NT2/D1 (cell line): Measurements from ENCODE around the gene DAPL1.

Experiments used
- DNase-seq: peaks from one replicate; pipeline ENCODE4 v3.0.0-alpha.2; 2011; ENCODE audit warnings: low read depth, low spot score
- H3K27me3 ChIP-seq: 2 replicates; pipeline ENCODE4 v1.6.0; 2011; ENCODE audit warnings: mild to moderate bottlenecking; ENCODE audit not compliant: insufficient read length, insufficient read depth
- H3K36me3 ChIP-seq: 2 replicates; pipeline ENCODE4 v1.6.1; 2011; ENCODE audit warnings: mild to moderate bottlenecking, low read length, mixed read lengths; ENCODE audit not compliant: insufficient read depth, insufficient read length
- H3K4me1 ChIP-seq: 2 replicates; pipeline ENCODE4 v1.5.1; 2011; ENCODE audit not compliant: insufficient read depth, insufficient read length
- H3K4me3 ChIP-seq: 2 replicates; pipeline ENCODE4 v1.5.1; 2011; ENCODE audit warnings: low read depth; ENCODE audit not compliant: insufficient read length
- H3K9ac ChIP-seq: 2 replicates; pipeline ENCODE4 v1.6.0; 2011; ENCODE audit warnings: low read depth; ENCODE audit not compliant: insufficient read length
- H3K9me3 ChIP-seq: 2 replicates; pipeline ENCODE4 v1.5.1; 2011; ENCODE audit warnings: mild to moderate bottlenecking, low read length; ENCODE audit not compliant: insufficient read depth
- SUZ12 ChIP-seq: IDR thresholded peaks from 2 replicates; pipeline ENCODE4 v1.6.1; 2011; ENCODE audit not compliant: insufficient read length, insufficient read depth; ENCODE audit errors: extremely low read depth
- YY1 ChIP-seq: IDR thresholded peaks from 2 replicates; pipeline ENCODE4 v1.6.1; 2011; ENCODE audit not compliant: insufficient read length, insufficient read depth
- ZNF274 ChIP-seq: IDR thresholded peaks from 2 replicates; pipeline ENCODE4 v1.6.1; 2011; ENCODE audit warnings: mild to moderate bottlenecking, low read depth, low read length

The DAPL1 gene

GRCh38 chr2:158796652-158797051 is 1.5 kb downstream of the DAPL1 start:
- H3K36me3 ChIP-seq, result no peaks in the 10 kb centered on the region
- TF ChIP-seq ZNF274, result no peak
- no peak for TF ChIP-seq SUZ12
- TF ChIP-seq YY1, result no peak
- H3K4me3 ChIP-seq, result no peak overlapping the region
- DNase-seq, result no peak
- no peaks in the 10 kb centered on the region for H3K9me3 ChIP-seq
- H3K4me1 ChIP-seq, result no peaks in the 10 kb centered on the region
- no peaks in the 10 kb centered on the region for H3K27me3 ChIP-seq
- H3K9ac ChIP-seq, result no peak overlapping the region

- H3K27me3 ChIP-seq, result no peaks in the 10 kb centered on the region
- H3K36me3 ChIP-seq, result no peaks in the 10 kb centered on the region
- no peak overlapping the region for H3K9ac ChIP-seq
- DNase-seq, result no peak
- TF ChIP-seq SUZ12 (no peak), YY1 (no peak), ZNF274 (no peak)
- no peaks in the 10 kb centered on the region for H3K9me3 ChIP-seq
- no peak overlapping the region for H3K4me3 ChIP-seq
- no peaks in the 10 kb centered on the region for H3K4me1 ChIP-seq
Observed at GRCh38 chr2:158797963-158798700, 3.0 kb downstream of the DAPL1 start.

GRCh38 chr2:158799181-158799580 is 4.1 kb downstream of the DAPL1 start:
- no peaks in the 10 kb centered on the region for H3K27me3 ChIP-seq
- no peak for DNase-seq
- H3K9ac ChIP-seq, result no peak overlapping the region
- no peaks in the 10 kb centered on the region for H3K36me3 ChIP-seq
- no peaks in the 10 kb centered on the region for H3K9me3 ChIP-seq
- no peaks in the 10 kb centered on the region for H3K4me1 ChIP-seq
- no peak overlapping the region for H3K4me3 ChIP-seq
- TF ChIP-seq ZNF274, result no peak
- TF ChIP-seq YY1, result no peak
- no peak for TF ChIP-seq SUZ12

- DNase-seq, result no peak
- Histone ChIP-seq H3K9me3 (no peaks in the 10 kb centered on the region), H3K4me3 (no peak overlapping the region), H3K9ac (no peak overlapping the region), H3K36me3 (no peaks in the 10 kb centered on the region), H3K4me1 (no peaks in the 10 kb centered on the region), H3K27me3 (no peaks in the 10 kb centered on the region)
- TF ChIP-seq ZNF274, result no peak
- TF ChIP-seq YY1, result no peak
Observed at GRCh38 chr2:158803506-158803905, 8.4 kb downstream of the DAPL1 start.

- no peak for DNase-seq
- H3K9me3 ChIP-seq, result no peaks in the 10 kb centered on the region
- no peak for TF ChIP-seq ZNF274
- TF ChIP-seq SUZ12, result no peak
- TF ChIP-seq YY1, result no peak
Observed at GRCh38 chr2:158805255-158805654, 10.1 kb downstream of the DAPL1 start.

GRCh38 chr2:158805936-158806335 is 10.8 kb downstream of the DAPL1 start:
- no peaks in the 10 kb centered on the region for H3K4me1 ChIP-seq
- no peaks in the 10 kb centered on the region for H3K9me3 ChIP-seq
- H3K9ac ChIP-seq, result no peak overlapping the region
- no peak for DNase-seq
- no peak overlapping the region for H3K4me3 ChIP-seq
- H3K27me3 ChIP-seq, result no peaks in the 10 kb centered on the region
- H3K36me3 ChIP-seq, result no peaks in the 10 kb centered on the region
- TF ChIP-seq SUZ12 (no peak), ZNF274 (no peak), YY1 (no peak)

More at GRCh38 chr2:158805255-158805654, 10.1 kb downstream of the DAPL1 start:
- Histone ChIP-seq H3K27me3 (no peaks in the 10 kb centered on the region), H3K36me3 (no peaks in the 10 kb centered on the region), H3K9ac (no peak overlapping the region), H3K4me3 (no peak overlapping the region), H3K4me1 (no peaks in the 10 kb centered on the region)

- H3K4me3 ChIP-seq, result no peak overlapping the region
- H3K4me1 ChIP-seq, result no peaks in the 10 kb centered on the region
- no peaks in the 10 kb centered on the region for H3K27me3 ChIP-seq
- H3K36me3 ChIP-seq, result no peaks in the 10 kb centered on the region
- H3K9me3 ChIP-seq, result no peaks in the 10 kb centered on the region
- DNase-seq, result no peak
- TF ChIP-seq YY1, result no peak
- H3K9ac ChIP-seq, result no peak overlapping the region
Observed at GRCh38 chr2:158806941-158807340, 11.8 kb downstream of the DAPL1 start.

GRCh38 chr2:158808426-158808825 is 13.3 kb downstream of the DAPL1 start:
- no peak overlapping the region for H3K4me3 ChIP-seq
- TF ChIP-seq ZNF274, result no peak
- no peak for TF ChIP-seq SUZ12
- no peak for TF ChIP-seq YY1
- no peaks in the 10 kb centered on the region for H3K36me3 ChIP-seq
- H3K9ac ChIP-seq, result no peak overlapping the region
- H3K27me3 ChIP-seq, result no peaks in the 10 kb centered on the region
- H3K9me3 ChIP-seq, result no peaks in the 10 kb centered on the region
- DNase-seq, result no peak
- no peaks in the 10 kb centered on the region for H3K4me1 ChIP-seq
